Fibroblast of lung (primary cell): ENCODE data around the gene RPS23.

ENCODE experiments used
- CTCF ChIP-seq, 2 donors: IDR thresholded peaks in 1 of 2; conservative IDR thresholded peaks in 1 of 2; 1 replicate in 1 of 2; 2 replicates in 1 of 2; pipeline ENCODE4 v1.5.1; 2011 to 2012; ENCODE audit warnings: low read length in 2 of 2, control low read depth in 1 of 2, inconsistent platforms in 1 of 2, low read depth in 1 of 2, mild to moderate bottlenecking in 1 of 2
- EZH2 ChIP-seq: IDR thresholded peaks from 2 replicates; pipeline ENCODE4 v1.5.1; 2012; ENCODE audit warnings: low read length, control low read depth, mild to moderate bottlenecking; ENCODE audit errors: missing control alignments

- TF ChIP-seq CTCF (conservative IDR thresholded peaks at IDR 0.05 in 1 of 2, IDR thresholded peaks at IDR 0.05 in 1 of 2; ENCODE audit: low read depth in 1 of 2, low read length in 2 of 2) (no peak), EZH2 (no peak)
These were observed 31.0 kb upstream of the RPS23 start for GRCh38 chr5:82309091-82309531.
